ENCODE measurements around the gene ENTREP3.
"Not testable (repeated sequence)": the region's sequence is repeated elsewhere in the genome, so short reads cannot be mapped to it uniquely, and the experiment has no call there.

ENTREP3 gene

DNA sequence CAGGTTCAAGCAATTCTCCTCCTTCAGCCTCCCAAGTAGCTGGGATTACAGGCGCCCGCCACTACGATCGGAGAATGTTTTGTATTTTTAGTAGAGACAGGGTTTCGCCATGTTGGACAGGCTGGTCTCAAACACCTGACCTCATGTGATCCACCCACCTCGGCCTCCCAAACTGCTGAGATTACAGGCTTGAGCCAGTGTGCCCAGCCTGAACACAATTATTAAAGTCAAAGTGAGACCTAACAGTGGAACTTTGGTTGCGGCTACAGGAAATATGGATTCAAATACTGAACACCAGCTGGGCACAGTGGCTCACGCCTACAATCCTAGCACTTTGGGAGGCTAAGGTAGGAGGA is 29.9 kb downstream of the ENTREP3 start:
- H3K4ac ChIP-seq (ENCODE audit: low read depth, low read length); H3K27ac ChIP-seq (ENCODE audit: low read depth, low read length); H3K79me2 ChIP-seq (ENCODE audit: control insufficient read depth, insufficient read depth, low read length); H2BK120ac ChIP-seq (ENCODE audit: low read depth, low read length); H3K27me3 ChIP-seq (ENCODE audit: insufficient read depth, low read length, poor library complexity); H2BK15ac ChIP-seq (replicated peaks; ENCODE audit: low read depth); H3K23ac ChIP-seq (ENCODE audit: low read length); H3K4me1 ChIP-seq (ENCODE audit: control insufficient read depth, low read depth, low read length); H2BK5ac ChIP-seq (ENCODE audit: low read length); H4K8ac ChIP-seq (ENCODE audit: low read depth, low read length); H4K5ac ChIP-seq (ENCODE audit: low read length); H3K9ac ChIP-seq (ENCODE audit: low read length); H3K4me3 ChIP-seq (ENCODE audit: low read length); H2AK5ac ChIP-seq (ENCODE audit: low read length); H3K18ac ChIP-seq (ENCODE audit: low read length); H3K36me3 ChIP-seq (ENCODE audit: control insufficient read depth, insufficient read depth, low read length); H3K4me2 ChIP-seq (ENCODE audit: low read length); DNase-seq; H3K79me1 ChIP-seq (ENCODE audit: low read length): not testable (repeated sequence)
- peak overlapping the region; percentile 54 for H3K56ac ChIP-seq (ENCODE audit: low read length)
- WGBS (ENCODE audit: extremely low coverage, insufficient coverage, low lambda C conversion rate): no CpG with 5 or more reads among the region's 8 CpGs

DNA sequence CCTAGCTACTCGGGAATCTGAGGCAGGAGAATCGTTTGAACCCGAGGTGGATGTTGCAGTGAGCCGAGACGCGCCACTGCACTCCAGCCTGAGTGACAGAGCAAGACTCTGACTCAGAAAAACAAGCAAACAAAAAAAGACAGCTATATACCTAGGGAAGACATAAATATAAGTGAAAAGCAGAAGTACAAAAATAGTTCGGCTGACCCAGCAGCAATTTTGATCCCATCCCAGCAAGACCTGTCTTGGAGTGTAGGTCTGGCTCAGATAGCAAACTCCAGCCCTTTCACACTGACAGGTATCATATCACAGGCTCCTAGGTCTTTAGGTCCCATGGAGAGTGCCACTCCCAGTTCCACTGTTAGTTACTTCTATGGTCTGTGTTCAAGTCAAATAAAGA is 32.2 kb downstream of the ENTREP3 start:
- H4K8ac ChIP-seq (ENCODE audit: low read depth, low read length): no peak overlapping the region
- H3K4ac ChIP-seq (ENCODE audit: low read depth, low read length): no peak overlapping the region
- H3K36me3 ChIP-seq (ENCODE audit: control insufficient read depth, insufficient read depth, low read length): no peaks in the 10 kb centered on the region
- no peaks in the 10 kb centered on the region for H3K79me1 ChIP-seq (ENCODE audit: low read length)
- H3K9ac ChIP-seq (ENCODE audit: low read length): no peak overlapping the region
- peaks cover 4% of the 10 kb centered on the region for H3K4me1 ChIP-seq (ENCODE audit: control insufficient read depth, low read depth, low read length)
- H3K79me2 ChIP-seq (ENCODE audit: control insufficient read depth, insufficient read depth, low read length): no peaks in the 10 kb centered on the region
- H3K56ac ChIP-seq (ENCODE audit: low read length): no peak overlapping the region
- no peak overlapping the region for H3K4me3 ChIP-seq (ENCODE audit: low read length)
- H2BK5ac ChIP-seq (ENCODE audit: low read length): no peak overlapping the region
- no peak overlapping the region for H2BK15ac ChIP-seq (replicated peaks; ENCODE audit: low read depth)
- no peak overlapping the region for H3K18ac ChIP-seq (ENCODE audit: low read length)
- H2BK120ac ChIP-seq (ENCODE audit: low read depth, low read length): no peak overlapping the region
- no peak overlapping the region for H3K23ac ChIP-seq (ENCODE audit: low read length)
- no peak overlapping the region for H2AK5ac ChIP-seq (ENCODE audit: low read length)
- no peak overlapping the region for H3K27ac ChIP-seq (ENCODE audit: low read depth, low read length)
- no peaks in the 10 kb centered on the region for H3K27me3 ChIP-seq (ENCODE audit: insufficient read depth, low read length, poor library complexity)
- H4K5ac ChIP-seq (ENCODE audit: low read length): no peak overlapping the region
- no peak for DNase-seq
- no peak overlapping the region for H3K4me2 ChIP-seq (ENCODE audit: low read length)
- no CpG with 5 or more reads among the region's 7 CpGs for WGBS (ENCODE audit: extremely low coverage, insufficient coverage, low lambda C conversion rate)

DNA sequence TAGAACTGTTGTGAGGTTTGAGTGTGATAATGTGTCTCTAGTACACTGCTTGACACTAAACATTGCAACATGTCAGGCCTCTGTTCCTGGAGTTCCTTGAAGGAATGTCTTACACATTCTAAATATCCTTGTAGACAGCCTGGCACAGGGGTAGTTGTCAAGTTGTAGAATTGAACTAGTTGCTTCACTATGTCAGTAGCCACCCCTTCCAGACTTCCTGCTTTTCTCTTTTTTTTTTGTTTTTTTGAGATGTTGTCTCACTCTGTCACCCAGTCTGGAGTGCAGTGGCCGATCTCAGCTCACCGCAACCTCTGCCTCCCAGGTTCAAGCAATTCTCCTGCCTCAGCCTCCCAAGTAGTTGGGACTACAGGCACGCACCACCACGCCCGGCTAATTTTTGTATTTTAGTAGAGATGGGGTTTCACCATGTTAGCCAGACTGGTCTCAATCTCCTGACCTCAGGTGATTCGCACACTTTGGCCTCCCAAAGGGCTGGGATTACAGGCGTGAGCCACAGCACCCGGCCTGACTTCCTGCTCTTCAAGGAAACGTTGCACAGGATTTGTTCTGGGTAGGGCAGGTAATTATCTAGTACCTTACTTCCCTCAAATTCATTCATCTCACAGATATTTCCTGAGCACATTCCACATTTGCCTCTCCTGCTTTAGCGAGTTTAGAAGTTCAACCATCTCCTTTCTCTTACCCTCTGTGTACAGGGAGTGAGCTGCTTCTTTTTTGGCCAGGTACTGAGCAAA is 34.9 kb downstream of the ENTREP3 start:
- not testable (repeated sequence) for H3K27me3 ChIP-seq (ENCODE audit: insufficient read depth, low read length, poor library complexity); H3K9ac ChIP-seq (ENCODE audit: low read length); DNase-seq; H3K4me2 ChIP-seq (ENCODE audit: low read length); H3K18ac ChIP-seq (ENCODE audit: low read length); H3K4ac ChIP-seq (ENCODE audit: low read depth, low read length); H4K8ac ChIP-seq (ENCODE audit: low read depth, low read length); H3K27ac ChIP-seq (ENCODE audit: low read depth, low read length); H3K79me2 ChIP-seq (ENCODE audit: control insufficient read depth, insufficient read depth, low read length); H2BK120ac ChIP-seq (ENCODE audit: low read depth, low read length); H3K4me1 ChIP-seq (ENCODE audit: control insufficient read depth, low read depth, low read length); H3K56ac ChIP-seq (ENCODE audit: low read length); H2BK5ac ChIP-seq (ENCODE audit: low read length); H2BK15ac ChIP-seq (replicated peaks; ENCODE audit: low read depth); H2AK5ac ChIP-seq (ENCODE audit: low read length); H3K36me3 ChIP-seq (ENCODE audit: control insufficient read depth, insufficient read depth, low read length); H4K5ac ChIP-seq (ENCODE audit: low read length); H3K4me3 ChIP-seq (ENCODE audit: low read length); H3K79me1 ChIP-seq (ENCODE audit: low read length); H3K23ac ChIP-seq (ENCODE audit: low read length)
- no CpG with 5 or more reads among the region's 10 CpGs for WGBS (ENCODE audit: extremely low coverage, insufficient coverage, low lambda C conversion rate)

DNA sequence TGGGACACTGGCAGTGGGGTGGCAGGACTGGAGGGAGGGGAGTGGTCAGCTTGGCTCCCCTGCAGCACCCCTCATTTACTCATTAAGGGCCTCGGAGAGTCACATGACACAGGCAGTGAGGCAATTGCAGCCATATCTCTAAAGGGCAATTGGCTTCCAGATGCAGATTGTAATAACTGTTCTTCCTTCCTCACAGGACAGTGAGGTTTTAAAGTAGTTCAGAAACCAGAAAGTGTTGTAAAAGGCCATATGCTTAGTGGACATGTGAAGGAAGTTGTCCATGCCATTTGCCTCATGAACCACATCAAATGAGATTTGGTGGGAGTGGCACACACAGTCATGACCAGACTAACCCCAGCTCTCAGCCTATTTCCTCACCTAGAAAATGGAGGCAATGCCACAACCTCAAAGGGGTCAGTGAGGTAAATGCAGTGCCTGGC is 35.7 kb downstream of the ENTREP3 start:
- no peak overlapping the region for H3K4me2 ChIP-seq (ENCODE audit: low read length)
- no peak overlapping the region for H2BK120ac ChIP-seq (ENCODE audit: low read depth, low read length)
- H4K8ac ChIP-seq (ENCODE audit: low read depth, low read length): peak overlapping the region; percentile 58
- no peak overlapping the region for H3K18ac ChIP-seq (ENCODE audit: low read length)
- no peaks in the 10 kb centered on the region for H3K36me3 ChIP-seq (ENCODE audit: control insufficient read depth, insufficient read depth, low read length)
- no peaks in the 10 kb centered on the region for H3K79me1 ChIP-seq (ENCODE audit: low read length)
- H3K4me3 ChIP-seq (ENCODE audit: low read length): no peak overlapping the region
- peak overlapping the region; percentile 17 for H4K5ac ChIP-seq (ENCODE audit: low read length)
- no peak overlapping the region for H3K9ac ChIP-seq (ENCODE audit: low read length)
- H3K27me3 ChIP-seq (ENCODE audit: insufficient read depth, low read length, poor library complexity): no peaks in the 10 kb centered on the region
- H3K79me2 ChIP-seq (ENCODE audit: control insufficient read depth, insufficient read depth, low read length): no peaks in the 10 kb centered on the region
- no peak overlapping the region for H3K56ac ChIP-seq (ENCODE audit: low read length)
- no peaks in the 10 kb centered on the region for H3K4me1 ChIP-seq (ENCODE audit: control insufficient read depth, low read depth, low read length)
- no peak overlapping the region for H3K4ac ChIP-seq (ENCODE audit: low read depth, low read length)
- no peak overlapping the region for H2BK5ac ChIP-seq (ENCODE audit: low read length)
- H3K27ac ChIP-seq (ENCODE audit: low read depth, low read length): no peak overlapping the region
- H2AK5ac ChIP-seq (ENCODE audit: low read length): no peak overlapping the region
- no peak overlapping the region for H2BK15ac ChIP-seq (replicated peaks; ENCODE audit: low read depth)
- DNase-seq: peak; percentile 37
- no peak overlapping the region for H3K23ac ChIP-seq (ENCODE audit: low read length)
- no CpG with 5 or more reads among the region's 1 CpG for WGBS (ENCODE audit: extremely low coverage, insufficient coverage, low lambda C conversion rate)

DNA sequence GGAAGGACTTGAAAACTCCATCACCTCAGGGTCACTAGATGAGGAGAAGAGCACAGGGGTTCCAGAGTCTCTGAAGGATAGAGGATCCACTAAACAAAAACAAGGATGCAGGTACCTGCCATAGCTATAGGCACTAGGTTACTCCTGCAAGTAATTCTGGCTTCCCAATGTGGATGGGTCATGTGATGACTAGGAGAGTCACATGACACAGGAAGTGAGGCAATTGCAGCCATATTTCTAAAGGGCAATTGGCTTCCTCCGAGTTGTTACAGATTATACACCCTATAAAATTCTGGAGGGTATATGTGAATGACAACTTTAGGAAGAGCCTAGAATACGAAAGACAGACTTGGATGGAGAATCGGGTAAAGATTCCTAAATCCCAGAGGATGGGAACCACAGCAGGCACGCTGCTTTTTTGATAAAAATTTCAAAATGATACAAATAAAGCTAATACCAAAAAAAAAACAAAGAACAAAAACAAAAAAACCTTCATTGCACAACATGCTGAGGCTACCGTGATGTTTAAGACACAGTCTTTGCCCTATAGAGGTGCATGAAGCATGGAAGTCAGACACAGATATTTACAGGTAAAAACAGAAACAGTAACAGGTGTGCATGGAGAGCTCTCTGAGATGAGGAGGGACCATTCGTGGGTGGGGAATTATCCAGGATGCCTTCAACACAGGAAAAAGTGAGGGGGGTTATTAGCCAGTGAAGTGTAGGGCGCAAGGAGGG is 36.3 kb downstream of the ENTREP3 start:
- no peak overlapping the region for H3K18ac ChIP-seq (ENCODE audit: low read length)
- no peak overlapping the region for H2BK120ac ChIP-seq (ENCODE audit: low read depth, low read length)
- no peaks in the 10 kb centered on the region for H3K79me2 ChIP-seq (ENCODE audit: control insufficient read depth, insufficient read depth, low read length)
- no CpG with 5 or more reads among the region's 7 CpGs for WGBS (ENCODE audit: extremely low coverage, insufficient coverage, low lambda C conversion rate)
- no peak overlapping the region for H2BK5ac ChIP-seq (ENCODE audit: low read length)
- H4K8ac ChIP-seq (ENCODE audit: low read depth, low read length): peak overlapping the region; percentile 58
- H3K9ac ChIP-seq (ENCODE audit: low read length): no peak overlapping the region
- no peak overlapping the region for H3K4ac ChIP-seq (ENCODE audit: low read depth, low read length)
- no peak overlapping the region for H3K23ac ChIP-seq (ENCODE audit: low read length)
- H2BK15ac ChIP-seq (replicated peaks; ENCODE audit: low read depth): no peak overlapping the region
- H4K5ac ChIP-seq (ENCODE audit: low read length): no peak overlapping the region
- no peak overlapping the region for H3K56ac ChIP-seq (ENCODE audit: low read length)
- H2AK5ac ChIP-seq (ENCODE audit: low read length): no peak overlapping the region
- peak; percentile 84 for DNase-seq
- no peak overlapping the region for H3K27ac ChIP-seq (ENCODE audit: low read depth, low read length)
- no peaks in the 10 kb centered on the region for H3K36me3 ChIP-seq (ENCODE audit: control insufficient read depth, insufficient read depth, low read length)
- H3K79me1 ChIP-seq (ENCODE audit: low read length): no peaks in the 10 kb centered on the region
- no peaks in the 10 kb centered on the region for H3K4me1 ChIP-seq (ENCODE audit: control insufficient read depth, low read depth, low read length)
- H3K27me3 ChIP-seq (ENCODE audit: insufficient read depth, low read length, poor library complexity): no peaks in the 10 kb centered on the region
- H3K4me3 ChIP-seq (ENCODE audit: low read length): no peak overlapping the region
- H3K4me2 ChIP-seq (ENCODE audit: low read length): no peak overlapping the region

All from mesendoderm (in vitro differentiated cells).